Left lobe of liver (tissue), 2 donors: ENCODE data around the gene TLK2. TPM values are rescaled to one million over a fixed set of nuclear protein-coding genes. Genes with fewer than 3 reads are reported as not detected.
A peak's percentile ranks its signal among the peaks of the same experiment; 100 is the strongest.
"Not testable (repeated sequence)": the region's sequence is repeated elsewhere in the genome, so short reads cannot be mapped to it uniquely, and the experiment has no call there.

Experiments
- ATAC-seq: fragments of 200-7000 bp; cut with Tn5 transposase; one replicate; pipeline ENCODE4 v1.9.1; 2020; ENCODE audit warnings: mild to moderate bottlenecking, moderate library complexity
- DNase-seq: peaks from one replicate; pipeline ENCODE4 v3.0.0-alpha.2; 2020; ENCODE audit warnings: low spot score
- total RNA-seq: library from RNA; stranded (reverse); gene quantifications from one replicate; pipeline ENCODE4 v1.2.1, GENCODE V29; 2021
- donor health status: DM: no; HTN: no; CAD: no; lungs with moderate emphysema.
- donor health status: DM: no; HTN: yes; CAD: no.

TLK2 gene
- total RNA-seq, 1 donor from 2014 or later, result 11.4 TPM

DNA sequence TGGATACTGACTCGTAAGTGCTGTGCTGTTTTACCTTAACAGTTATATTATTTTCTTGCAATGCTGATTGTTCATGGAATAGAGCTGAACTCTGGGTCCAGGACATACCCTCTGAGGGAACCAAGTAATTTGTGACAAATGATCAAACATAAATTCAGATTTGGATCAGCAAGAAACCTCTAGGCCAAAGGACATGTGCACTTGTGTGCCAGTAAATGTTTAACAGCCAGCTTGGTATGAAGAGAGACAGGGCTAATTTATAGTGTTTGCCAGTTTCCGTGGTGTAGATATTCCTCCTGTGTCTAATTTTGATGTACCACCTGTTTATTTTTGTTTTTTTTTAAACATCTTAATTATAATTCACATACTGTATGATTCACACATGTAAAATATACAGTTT is 118.0 kb downstream of the TLK2 start:
- ATAC-seq (peak; percentile 50), DNase-seq (no peak)

DNA sequence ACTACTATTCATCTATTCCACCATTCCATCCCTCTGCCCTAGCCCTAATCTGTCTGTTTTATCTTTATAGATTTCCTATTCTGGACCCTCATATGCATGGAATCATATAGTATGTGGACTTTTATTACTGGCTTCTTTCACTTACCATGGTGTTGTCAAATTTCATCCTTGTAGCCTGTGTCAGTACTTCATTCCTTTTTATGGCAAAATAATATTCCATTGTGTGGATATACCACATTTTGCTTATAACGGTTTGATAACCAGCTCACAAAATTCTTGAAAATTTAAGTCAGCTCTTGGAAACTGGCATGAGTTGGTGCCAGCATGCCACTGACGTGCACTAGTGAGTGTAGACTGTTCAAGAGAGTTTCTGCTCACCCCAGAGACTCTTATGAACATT is 118.5 kb downstream of the TLK2 start:
- DNase-seq, result no peak
- ATAC-seq, result no peak

DNA sequence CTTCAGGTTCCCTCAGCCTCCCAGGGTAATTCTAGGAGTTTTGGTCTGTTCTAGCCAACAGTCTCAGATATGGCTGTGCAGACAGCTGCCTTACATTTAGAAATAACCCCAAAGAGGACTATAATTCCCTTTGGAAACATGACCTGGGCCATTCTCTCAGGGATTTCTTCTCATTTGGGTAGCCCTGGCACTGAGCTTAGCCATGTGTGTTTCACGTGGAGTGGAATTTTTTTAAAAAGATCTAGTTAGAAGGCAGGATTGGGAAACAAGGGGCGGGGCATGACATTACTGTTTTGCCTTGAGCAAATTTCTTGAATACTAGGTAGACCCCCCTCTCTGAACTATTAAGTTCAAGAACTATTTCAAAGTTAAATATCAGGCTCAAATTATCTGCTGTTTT is 119.3 kb downstream of the TLK2 start:
- ATAC-seq (peak; percentile 63), DNase-seq (peak; percentile 79)

DNA sequence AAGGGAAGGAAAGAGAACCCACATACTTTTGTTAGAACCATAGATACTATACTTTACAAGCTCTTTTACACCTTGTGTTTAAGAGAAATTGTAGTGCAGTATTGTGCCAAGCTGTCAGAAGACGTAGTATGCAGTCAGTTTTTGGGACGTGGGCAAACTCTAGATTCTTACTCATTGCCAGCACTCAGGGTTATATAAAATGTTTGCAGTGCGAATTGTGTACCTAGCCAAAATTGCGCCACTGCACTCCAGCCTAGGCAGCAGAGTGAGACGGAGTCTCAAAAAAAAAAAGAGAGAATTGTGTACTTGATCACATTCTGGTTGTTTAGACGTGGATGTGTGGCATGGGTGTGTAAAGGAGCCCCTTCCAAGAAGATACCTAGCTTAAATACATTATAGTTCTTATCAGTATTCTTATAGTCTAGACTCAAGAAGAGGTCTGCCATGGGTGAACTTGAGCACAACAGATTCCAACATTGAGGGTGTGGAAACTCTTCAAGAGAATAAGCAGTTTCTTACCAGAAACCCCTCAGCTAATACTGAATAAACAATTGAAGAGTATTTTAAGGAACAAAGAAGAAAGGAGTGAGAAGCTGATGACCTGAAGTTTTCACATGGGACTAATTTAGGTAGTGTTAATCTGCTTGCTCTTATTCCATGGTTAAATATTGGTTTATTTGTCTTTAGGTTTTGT is 121.5 kb downstream of the TLK2 start:
- DNase-seq (no peak), ATAC-seq (peak; percentile 71)

DNA sequence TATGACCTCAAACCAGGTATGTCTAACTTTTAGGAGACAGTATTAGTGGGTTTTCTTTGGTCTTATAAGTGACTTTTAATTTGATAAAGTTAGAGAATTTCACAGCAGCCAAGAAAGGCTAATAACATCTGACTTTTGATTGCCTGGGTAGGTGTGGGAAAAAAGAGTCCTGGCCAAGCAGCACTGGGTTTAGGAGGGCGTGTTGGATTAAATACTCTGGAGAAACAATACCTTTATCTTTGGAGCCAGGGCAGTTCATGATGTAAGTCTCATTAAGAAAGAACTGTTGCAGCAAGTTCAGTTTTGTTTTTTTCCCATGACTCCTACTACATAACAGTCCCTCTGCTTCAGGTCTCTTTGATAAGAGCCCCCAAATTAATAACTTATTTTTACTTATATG is 122.2 kb downstream of the TLK2 start:
- DNase-seq (no peak), ATAC-seq (peak; percentile 25)

DNA sequence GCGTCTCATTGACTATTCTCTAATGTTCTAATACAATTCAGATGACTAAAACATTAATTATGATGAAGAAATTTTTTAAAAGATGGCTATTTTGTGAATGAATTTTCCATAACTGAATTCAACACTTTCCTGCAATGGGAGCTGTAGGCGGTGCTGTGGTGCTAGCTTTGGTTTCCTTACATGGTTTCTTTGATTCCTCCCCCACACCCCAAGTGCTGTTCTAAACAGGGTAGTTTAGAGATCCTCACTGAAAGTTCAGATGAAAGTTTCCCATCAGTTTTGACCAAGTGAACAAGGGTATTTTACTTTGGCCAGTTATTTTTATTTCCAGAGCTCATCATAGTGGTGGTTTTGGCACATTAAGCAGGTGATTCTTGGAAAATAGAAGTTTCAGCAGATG is 122.8 kb downstream of the TLK2 start:
- DNase-seq (no peak), ATAC-seq (no peak)

DNA sequence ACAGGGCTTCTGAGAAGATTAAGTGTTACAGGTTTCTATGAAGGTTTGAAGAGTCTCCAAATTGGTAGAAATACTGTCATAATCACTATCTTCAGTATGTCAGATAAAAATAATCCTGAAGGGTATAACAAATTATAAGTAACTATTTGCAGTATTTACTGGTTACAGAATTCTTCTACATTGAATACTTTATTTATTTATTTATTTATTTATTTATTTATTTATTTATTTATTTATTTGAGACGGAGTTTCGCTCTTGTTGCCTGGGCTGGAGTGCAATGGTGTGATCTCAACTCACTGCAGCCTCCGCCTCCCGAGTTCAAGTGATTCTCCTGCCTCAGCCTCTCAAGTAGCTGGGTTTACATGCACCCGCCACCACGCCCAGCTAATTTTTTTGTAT is 125.2 kb downstream of the TLK2 start:
- not testable (repeated sequence) for ATAC-seq, DNase-seq

DNA sequence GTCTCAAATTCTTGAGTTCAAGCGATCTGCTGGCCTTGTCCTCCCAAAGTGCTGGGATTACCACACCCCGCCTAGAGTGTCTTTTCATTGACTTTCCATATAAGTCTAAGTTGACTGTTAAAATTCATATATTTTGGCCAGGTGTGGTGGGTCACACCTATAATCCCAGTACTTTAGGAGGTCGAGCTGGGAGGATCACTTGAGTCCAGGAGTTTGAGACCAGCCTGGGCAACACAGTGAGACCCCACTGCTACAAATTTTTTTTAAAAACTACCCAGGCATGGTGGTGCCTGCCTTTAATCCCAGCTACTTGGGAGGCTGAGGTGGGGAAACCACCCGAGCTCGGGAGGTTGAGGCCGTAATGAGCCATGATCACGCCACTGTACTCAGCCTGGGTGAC is 127.0 kb downstream of the TLK2 start:
- no peak for DNase-seq
- ATAC-seq, result no peak

DNA sequence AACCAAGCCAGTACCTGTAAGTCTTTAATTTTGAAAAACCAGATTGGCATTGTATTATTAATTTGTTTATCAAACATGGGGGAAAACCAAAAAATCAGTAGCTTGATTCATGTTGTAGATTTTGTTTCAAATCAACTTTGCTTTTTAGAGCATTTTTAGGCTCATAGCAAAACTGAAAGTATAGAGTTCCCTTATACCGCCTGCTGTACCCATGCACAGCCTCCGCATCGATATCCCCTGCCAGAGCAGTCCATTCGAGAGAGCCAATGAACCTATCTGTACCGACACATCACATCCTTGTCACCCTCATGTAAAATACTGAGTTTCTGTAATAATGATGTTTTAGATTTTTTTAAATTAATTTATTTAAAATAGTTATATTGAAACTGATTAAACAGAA is 132.7 kb downstream of the TLK2 start:
- no peak for DNase-seq
- no peak for ATAC-seq

DNA sequence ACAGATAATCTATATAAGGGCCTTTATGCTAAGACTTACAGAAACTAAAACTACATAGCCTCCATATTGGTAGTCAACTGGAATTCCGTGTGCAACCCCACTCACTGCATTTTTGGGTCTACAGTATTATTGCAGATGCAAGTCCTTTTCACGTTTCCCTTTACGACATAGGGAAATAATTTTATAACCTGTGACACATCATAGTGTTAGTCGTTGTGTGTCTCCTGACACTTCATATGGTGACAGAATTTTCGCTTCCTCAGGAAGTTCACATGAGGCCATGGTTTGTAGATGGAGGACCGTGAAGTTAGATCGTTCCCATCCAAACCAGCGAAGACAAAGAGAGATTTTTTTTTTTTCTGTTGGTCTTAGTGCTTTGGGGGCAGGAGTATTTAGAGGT is 133.1 kb downstream of the TLK2 start:
- no peak for DNase-seq

DNA sequence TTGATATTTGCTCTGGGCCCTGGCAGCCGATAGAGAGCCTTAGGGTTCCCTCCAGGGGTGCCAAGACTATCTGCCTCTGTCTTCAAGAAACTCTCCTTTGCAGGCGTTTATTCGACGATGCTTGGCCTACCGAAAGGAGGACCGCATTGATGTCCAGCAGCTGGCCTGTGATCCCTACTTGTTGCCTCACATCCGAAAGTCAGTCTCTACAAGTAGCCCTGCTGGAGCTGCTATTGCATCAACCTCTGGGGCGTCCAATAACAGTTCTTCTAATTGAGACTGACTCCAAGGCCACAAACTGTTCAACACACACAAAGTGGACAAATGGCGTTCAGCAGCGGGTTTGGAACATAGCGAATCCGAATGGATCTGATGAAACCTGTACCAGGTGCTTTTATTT is 133.7 kb downstream of the TLK2 start:
- DNase-seq, ATAC-seq: not testable (repeated sequence)

More for the DNA sequence above, 133.1 kb downstream of the TLK2 start:
- peak; percentile 33 for ATAC-seq

DNA sequence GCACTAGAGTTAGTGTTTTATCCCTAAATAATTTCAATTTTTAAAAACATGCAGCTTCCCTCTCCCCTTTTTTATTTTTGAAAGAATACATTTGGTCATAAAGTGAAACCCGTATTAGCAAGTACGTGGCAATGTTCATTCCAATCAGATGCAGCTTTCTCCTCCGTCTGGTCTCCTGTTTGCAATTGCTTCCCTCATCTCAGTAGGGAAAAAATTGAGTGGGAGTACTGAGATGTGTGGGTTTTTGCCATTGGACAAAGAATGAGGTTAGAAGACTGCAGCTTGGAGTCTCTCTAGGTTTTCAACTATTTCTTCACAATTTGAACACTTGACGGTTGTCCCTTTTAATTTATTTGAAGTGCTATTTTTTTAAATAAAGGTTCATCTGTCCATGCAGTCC is 134.5 kb downstream of the TLK2 start:
- not testable (repeated sequence) for DNase-seq, ATAC-seq

DNA sequence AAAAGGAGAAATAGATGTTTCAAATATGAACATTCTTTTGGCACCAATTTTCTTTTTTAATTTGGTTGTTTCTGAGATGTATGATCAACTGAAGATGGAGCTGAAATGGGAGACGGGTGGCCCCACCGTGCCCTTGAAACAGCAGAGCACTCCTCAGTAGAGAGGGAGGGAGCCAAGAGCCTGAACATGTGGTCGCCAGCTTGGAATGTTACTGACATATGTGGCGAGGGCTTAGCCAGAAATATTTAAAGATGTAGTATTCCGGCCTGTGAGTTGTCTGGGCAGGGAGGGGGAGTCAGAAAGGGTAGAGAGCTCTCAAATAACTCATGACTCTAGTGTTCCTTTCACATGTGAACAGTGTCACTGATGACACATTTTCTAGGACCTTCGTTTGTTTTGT is 135.5 kb downstream of the TLK2 start:
- ATAC-seq (no peak), DNase-seq (no peak)

DNA sequence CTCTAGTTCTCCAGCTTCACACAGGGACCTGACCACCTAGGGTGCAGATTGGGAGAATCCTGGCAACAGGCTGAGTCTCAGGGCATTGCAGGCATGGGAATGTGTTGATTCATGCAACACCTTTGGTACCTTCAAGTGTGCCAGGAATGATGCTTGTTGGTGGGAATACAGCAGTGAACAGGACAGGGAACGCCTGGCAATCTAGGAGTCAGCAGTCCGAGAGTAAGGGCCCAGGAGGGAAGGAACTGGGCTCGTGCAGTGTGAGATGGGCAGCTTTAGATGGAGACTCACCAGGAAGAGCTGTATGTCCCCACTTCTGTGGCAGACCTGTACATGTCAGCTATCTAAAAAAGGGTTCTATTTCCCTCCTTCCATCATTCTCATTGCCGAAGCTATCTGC is 136.9 kb downstream of the TLK2 start:
- ATAC-seq (no peak), DNase-seq (no peak)

DNA sequence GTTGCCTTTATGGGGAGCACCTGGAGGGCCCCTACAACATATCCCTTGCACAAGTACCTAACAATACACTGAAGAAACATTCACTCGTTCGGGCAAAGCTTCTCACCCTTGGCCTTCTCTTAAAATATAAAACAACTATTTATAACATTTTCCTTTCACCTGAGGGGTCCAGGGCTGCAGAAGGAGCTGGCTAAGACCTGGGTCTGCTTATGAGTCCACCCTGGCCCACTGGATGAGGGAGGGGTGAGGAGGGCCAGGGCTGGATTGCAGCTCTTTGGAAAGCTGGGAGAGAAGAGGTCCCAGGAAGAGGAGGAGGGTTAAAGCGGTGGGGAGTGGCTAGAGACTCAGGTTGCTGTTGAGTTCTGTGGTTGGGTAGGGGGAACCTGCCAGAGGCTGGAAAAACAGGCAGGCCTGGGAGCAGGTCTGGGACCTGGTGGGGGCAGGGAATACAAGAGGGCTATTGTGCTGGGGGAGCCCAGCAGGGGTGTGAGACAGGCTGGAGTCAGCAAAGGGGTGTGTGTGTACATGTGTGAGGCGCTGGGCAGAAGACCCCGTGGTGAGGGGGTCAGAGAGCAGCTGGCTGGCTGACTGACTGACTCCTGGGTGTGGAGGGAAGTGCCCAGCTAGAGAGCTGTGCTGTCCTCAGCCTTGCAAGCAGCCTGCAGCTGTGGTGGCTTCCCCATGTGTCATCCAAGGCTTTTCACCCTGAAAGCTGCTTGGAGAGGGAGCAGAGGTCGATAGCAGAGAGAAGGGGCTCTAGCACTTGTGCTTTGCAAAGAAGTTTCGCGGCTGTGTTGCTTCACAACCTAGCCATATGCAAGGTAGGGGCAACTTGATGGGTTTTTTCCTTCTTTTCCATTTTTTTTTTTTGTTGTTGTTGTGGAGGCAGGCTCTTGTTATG is 138.6 kb downstream of the TLK2 start:
- ATAC-seq, result no peak
- DNase-seq, result no peak

DNA sequence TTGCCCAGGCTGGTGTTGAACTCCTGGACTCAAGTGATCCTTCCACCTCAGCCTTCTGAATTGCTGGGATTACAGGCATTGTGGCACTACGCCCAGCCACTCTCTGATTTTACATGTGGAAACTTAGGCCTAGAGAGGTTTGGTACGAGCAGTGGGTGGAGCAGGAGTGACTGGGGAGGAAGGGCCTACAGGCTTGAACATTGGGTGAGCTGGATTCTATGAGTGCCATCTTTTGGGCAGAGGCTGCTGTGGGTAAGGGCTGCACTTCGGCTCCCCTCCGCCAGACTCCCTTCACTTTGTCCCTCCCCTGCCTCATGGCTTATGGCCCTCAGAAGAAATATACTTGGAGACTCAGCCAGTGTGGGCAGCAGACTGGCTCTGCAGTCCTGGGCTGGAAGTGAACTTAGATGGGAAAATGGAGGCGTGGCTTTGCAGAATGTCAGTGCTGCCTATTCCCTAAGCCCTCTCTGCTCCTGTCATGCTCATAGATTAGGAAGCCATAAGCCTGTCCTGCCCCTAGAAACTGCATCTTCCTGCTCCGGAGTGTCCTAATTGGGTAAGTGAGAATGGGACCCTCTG is 139.4 kb downstream of the TLK2 start:
- no peak for DNase-seq
- peak; percentile 31 for ATAC-seq

DNA sequence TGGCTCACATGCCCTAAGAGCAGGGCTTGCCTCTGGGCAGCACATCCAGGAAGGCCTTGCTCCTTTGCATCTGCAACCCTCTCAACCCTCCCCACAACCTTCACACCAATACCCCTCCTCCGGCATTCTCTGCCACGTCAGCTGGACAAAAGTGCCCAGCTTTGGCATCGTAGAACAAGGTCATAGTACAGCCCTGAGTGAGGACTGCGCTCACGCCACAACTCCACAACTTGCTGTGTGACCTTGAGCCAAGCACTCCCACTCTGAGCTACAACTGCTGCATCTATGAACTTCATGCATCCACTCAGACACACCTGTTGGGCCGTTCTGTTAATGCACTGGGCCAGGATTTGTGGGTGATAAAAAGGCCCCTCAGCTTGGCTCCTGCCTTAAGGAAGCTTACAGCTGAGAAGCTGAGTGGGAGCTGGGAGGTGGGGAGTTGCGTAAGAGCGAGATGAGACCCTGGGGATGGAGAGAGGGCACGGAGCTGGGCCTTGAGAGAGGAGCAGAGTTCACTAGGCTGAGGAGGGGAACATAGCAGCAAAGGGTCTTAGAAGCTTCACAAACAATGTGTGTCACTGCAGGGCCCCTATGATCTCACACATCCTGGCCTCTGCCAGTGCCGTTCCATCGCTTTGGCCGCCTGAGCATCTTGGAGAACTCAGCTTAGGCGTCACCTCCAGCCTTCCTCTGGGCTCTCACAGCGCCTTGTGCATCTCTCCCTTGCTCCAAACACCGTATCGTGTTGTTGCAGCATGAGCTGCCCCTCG is 140.2 kb downstream of the TLK2 start:
- DNase-seq (no peak), ATAC-seq (peak; percentile 49)

DNA sequence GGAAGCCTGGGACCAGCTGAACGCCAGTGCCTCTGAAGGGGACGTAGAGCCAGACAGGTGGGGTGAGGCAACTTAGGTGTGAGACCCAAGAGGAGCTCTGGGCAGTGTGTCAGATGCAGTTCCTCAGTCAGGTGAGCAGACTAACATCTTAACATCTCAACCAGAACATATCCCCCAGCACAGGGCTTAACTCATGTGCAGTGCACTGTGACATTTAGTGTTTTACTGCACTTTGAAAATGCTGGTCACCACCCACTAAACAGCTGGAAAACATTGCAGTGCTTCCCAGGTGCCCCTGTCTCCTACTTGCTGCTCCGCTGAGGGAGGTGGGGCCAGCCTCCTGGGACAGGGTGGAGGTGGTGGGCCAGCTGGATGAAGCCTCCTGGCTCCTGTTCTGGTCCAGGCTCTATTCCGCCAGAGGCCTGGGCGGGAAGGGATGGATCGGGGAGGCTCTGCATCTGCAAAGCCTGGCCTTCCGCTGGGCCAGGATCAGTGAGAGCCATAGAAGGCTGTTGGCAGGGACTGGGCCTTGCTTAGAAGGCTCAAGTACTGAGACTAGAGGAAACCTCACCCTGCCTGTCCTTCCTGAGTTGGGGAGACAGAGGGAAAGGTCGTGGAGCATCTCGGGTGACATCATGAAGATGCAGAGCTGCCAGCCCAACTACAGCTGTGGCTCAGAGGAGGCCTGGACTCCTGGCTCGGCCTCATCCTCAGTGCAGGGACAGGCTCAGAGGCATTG is 141.0 kb downstream of the TLK2 start:
- ATAC-seq, result no peak
- DNase-seq, result no peak

DNA sequence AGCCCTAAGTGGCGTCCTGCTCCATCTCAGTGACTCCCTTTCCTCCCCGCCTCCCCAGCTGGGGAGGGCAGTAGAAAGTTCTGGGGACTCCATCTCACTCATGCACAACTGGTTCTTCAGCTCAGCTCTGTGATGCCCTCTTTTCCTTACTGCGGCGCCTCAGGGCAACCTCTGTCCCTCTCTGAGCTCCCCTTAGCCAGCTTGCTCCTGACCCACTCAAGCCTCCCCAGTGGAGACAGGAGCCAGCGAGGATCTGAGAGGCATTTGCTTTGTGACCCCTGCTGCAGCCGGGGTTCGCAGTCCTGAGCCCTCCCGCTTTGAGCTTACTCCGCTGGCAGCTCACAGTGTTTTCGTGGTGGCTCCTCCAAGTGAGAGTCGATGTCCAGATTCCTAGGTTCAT is 142.6 kb downstream of the TLK2 start:
- ATAC-seq, result no peak

DNA sequence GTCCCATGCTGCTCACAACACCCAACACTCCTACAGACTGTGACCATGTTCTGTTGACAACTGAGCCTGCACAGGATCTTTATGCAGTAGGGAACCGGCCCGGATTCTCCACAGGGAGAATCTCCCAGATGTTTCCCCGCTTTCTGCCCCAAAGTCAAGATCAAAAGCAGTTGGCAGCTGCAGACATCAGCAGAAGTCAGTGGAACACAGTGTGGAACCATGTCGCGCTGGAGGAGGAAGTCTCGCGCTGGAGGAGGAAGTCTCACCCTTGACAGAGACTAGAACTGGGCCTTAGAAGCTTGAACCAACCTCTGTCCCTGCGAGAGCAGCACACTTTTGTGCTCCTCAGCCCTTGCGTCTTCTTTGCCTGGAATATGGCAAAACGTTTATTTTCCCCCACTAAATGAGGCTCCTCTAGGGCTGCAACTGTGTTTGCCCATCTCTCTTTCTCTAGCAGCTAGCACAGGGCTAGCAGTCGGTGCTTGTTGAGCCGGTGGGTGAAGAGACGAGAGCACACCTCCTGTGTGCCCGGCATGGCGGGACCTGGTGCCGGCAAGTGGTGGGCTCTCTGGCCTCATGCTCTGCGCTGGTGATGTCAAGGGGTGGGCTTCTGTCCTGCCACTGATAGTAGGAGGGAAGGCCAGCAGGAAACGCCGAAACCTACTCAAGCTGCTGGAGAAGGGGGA is 146.7 kb downstream of the TLK2 start:
- no peak for DNase-seq
- ATAC-seq, result peak; percentile 36

More for the DNA sequence above, 142.6 kb downstream of the TLK2 start:
- DNase-seq, result no peak
